Measurements from ENCODE around the gene KIF21B. TPM values are rescaled to one million over a fixed set of nuclear protein-coding genes. Genes with fewer than 3 reads are reported as not detected.

The KIF21B gene, protein sequence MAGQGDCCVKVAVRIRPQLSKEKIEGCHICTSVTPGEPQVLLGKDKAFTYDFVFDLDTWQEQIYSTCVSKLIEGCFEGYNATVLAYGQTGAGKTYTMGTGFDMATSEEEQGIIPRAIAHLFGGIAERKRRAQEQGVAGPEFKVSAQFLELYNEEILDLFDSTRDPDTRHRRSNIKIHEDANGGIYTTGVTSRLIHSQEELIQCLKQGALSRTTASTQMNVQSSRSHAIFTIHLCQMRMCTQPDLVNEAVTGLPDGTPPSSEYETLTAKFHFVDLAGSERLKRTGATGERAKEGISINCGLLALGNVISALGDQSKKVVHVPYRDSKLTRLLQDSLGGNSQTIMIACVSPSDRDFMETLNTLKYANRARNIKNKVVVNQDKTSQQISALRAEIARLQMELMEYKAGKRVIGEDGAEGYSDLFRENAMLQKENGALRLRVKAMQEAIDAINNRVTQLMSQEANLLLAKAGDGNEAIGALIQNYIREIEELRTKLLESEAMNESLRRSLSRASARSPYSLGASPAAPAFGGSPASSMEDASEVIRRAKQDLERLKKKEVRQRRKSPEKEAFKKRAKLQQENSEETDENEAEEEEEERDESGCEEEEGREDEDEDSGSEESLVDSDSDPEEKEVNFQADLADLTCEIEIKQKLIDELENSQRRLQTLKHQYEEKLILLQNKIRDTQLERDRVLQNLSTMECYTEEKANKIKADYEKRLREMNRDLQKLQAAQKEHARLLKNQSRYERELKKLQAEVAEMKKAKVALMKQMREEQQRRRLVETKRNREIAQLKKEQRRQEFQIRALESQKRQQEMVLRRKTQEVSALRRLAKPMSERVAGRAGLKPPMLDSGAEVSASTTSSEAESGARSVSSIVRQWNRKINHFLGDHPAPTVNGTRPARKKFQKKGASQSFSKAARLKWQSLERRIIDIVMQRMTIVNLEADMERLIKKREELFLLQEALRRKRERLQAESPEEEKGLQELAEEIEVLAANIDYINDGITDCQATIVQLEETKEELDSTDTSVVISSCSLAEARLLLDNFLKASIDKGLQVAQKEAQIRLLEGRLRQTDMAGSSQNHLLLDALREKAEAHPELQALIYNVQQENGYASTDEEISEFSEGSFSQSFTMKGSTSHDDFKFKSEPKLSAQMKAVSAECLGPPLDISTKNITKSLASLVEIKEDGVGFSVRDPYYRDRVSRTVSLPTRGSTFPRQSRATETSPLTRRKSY (N-terminal part only)
- 1.3 to 2.6 TPM (median 2.2 TPM) in 5 replicates for total RNA-seq (2022; extraction: Qiagen RNA extraction)

DNA sequence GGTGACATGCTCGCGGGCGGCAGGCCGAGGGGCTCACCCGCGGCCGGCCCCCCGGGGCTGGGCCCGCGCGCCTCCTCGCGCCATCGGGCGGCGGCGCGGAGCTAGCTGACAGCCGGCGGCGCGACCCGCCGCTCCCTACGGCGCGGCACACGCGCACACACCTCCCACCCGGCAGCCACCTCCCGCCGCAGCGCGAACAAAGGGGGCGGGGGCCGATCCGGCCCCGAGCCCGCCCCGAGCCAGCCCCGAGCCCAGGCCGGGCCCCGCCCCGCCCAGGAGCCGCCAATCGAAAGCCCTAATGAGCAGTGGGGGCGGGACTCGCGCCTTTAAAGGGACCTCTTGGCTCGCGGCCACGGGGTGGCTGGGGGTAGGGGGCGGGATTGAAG is at the start of gene KIF21B:
Gene KIF21B, minus strand, starts transcription at position 198 of the 386 bp plus-strand sequence. CDS start 331 bp downstream, outside the sequence.

Other genes starting within 250 kb of the KIF21B start
- not detected in 5 replicates for gene GPR25, start 150.7 kb downstream of the KIF21B start, total RNA-seq (2022; extraction: Qiagen RNA extraction)
- gene INAVA, start 128.8 kb downstream of the KIF21B start, total RNA-seq (2022; extraction: Qiagen RNA extraction), result 36.4 to 50.4 TPM (median 46.3 TPM) in 5 replicates
- gene CACNA1S, start 88.7 kb upstream of the KIF21B start, total RNA-seq (2022; extraction: Qiagen RNA extraction), result not detected in 5 replicates
- gene ASCL5, start 103.5 kb upstream of the KIF21B start, total RNA-seq (2022; extraction: Qiagen RNA extraction), result 0.09 to 0.13 TPM (median 0.10 TPM) in 3 of 5 replicates, not detected in the others
- 77.1 to 91.6 TPM (median 86.5 TPM) in 5 replicates for gene TMEM9, start 130.8 kb upstream of the KIF21B start, total RNA-seq (2022; extraction: Qiagen RNA extraction)
- gene IGFN1, start 167.1 kb upstream of the KIF21B start, total RNA-seq (2022; extraction: Qiagen RNA extraction), result 0.41 to 0.71 TPM (median 0.56 TPM) in 5 replicates